Lower leg skin (tissue), 3 donors: ENCODE data around the gene KIF14.

ENCODE experiments used
- POLR2A ChIP-seq, 2 donors: fragments of 450-650 bp; IDR thresholded peaks; one replicate each; pipeline ENCODE4 v1.6.1; 2016 to 2017; ENCODE audit warnings: antibody characterized with exemption in 2 of 2, mild to moderate bottlenecking in 1 of 2, moderate library complexity in 1 of 2
- TF ChIP-seq, protein P1 (sequence below), 3 donors: fragments of 450-650 bp; IDR thresholded peaks; one replicate each; pipeline ENCODE4 v1.5.1; 2016; ENCODE audit warnings: antibody characterized with exemption in 3 of 3, mild to moderate bottlenecking in 3 of 3, moderate library complexity in 2 of 3

DNA sequence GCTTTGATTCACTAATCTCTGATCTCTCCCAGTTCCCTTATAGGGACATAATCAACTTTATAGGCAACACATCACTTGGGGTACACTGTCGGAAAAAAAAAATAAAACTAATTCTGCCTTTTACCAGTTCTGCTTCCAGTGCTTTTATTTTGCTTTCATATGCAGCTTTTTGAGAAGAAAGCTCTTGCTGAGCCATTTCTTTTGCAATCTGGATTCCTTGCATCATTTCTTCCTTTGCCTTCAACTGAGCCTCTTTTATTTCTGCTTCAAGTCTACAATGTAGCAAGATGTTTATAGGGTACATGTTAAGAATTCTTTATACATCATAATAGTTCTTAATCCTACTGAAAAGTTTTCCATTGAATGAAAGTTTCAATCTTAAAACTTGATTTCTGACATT, 30.6 kb downstream of the KIF14 start:
- TF ChIP-seq POLR2A (IDR thresholded peaks at IDR 0.05), result no peak
- TF ChIP-seq, protein P1, sequence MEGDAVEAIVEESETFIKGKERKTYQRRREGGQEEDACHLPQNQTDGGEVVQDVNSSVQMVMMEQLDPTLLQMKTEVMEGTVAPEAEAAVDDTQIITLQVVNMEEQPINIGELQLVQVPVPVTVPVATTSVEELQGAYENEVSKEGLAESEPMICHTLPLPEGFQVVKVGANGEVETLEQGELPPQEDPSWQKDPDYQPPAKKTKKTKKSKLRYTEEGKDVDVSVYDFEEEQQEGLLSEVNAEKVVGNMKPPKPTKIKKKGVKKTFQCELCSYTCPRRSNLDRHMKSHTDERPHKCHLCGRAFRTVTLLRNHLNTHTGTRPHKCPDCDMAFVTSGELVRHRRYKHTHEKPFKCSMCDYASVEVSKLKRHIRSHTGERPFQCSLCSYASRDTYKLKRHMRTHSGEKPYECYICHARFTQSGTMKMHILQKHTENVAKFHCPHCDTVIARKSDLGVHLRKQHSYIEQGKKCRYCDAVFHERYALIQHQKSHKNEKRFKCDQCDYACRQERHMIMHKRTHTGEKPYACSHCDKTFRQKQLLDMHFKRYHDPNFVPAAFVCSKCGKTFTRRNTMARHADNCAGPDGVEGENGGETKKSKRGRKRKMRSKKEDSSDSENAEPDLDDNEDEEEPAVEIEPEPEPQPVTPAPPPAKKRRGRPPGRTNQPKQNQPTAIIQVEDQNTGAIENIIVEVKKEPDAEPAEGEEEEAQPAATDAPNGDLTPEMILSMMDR (IDR thresholded peaks at IDR 0.05), result no peak
